Thoracic aorta (tissue), 2 donors: Measurements from ENCODE around the gene LHPP. TPM values are rescaled to one million over a fixed set of nuclear protein-coding genes. Genes with fewer than 3 reads are reported as not detected.

ENCODE experiments used
- ATAC-seq: fragments of 150-250 bp; one replicate; pipeline ENCODE4 v1.8.0; 2017; ENCODE audit warnings: low read depth; ENCODE audit not compliant: insufficient number of reproducible peaks, low FRiP score
- DNase-seq: peaks from one replicate; pipeline ENCODE4 v3.0.0-alpha.2; 2020; ENCODE audit warnings: low spot score
- H3K27ac ChIP-seq, 2 donors: fragments of 200-600 bp; sonication (generic); 1 replicate in 1 of 2; 2 replicates in 1 of 2; pipeline ENCODE4 v1.5.1; 2016; ENCODE audit warnings: mild to moderate bottlenecking in 2 of 2, moderate library complexity in 2 of 2
- H3K27me3 ChIP-seq: fragments of 200-600 bp; sonication (generic); replicated peaks from 2 replicates; pipeline ENCODE4 v1.6.0; 2016; ENCODE audit warnings: mild to moderate bottlenecking; ENCODE audit not compliant: insufficient read depth
- H3K36me3 ChIP-seq: fragments of 200-600 bp; sonication (generic); one replicate; pipeline ENCODE4 v1.5.1; 2016
- H3K4me1 ChIP-seq, 2 donors: fragments of 200-600 bp; sonication (generic); 1 replicate in 1 of 2; 2 replicates in 1 of 2; pipeline versions ENCODE4 v1.5.1 to v1.6.0; 2016; ENCODE audit warnings: low read depth in 2 of 2, mild to moderate bottlenecking in 1 of 2; ENCODE audit not compliant: control insufficient read depth in 1 of 2
- H3K4me3 ChIP-seq: fragments of 200-600 bp; sonication (generic); 2 replicates; pipeline ENCODE4 v1.5.1; 2016; ENCODE audit warnings: mild to moderate bottlenecking
- H3K9me3 ChIP-seq: fragments of 200-600 bp; sonication (generic); 2 replicates; pipeline ENCODE4 v1.5.1; 2016
- CTCF ChIP-seq: fragments of 200-600 bp; sonication (generic); IDR thresholded peaks from one replicate; pipeline ENCODE4 v1.5.1; 2019; ENCODE audit warnings: antibody characterized with exemption
- total RNA-seq, 2 donors: library from RNA; depleted of rRNA; stranded (reverse); fragments of >200 nt; gene quantifications; one replicate each; pipeline versions ENCODE4 v1.1.0 to v1.2.3, GENCODE V29; 2016

Gene LHPP
- total RNA-seq, 2 donors from 2014 or later: 7.2 to 24.1 TPM

GRCh38 chr10:124453960-124454610, 7.5 kb upstream of the LHPP start:
- DNase-seq (no peak), ATAC-seq (no peak)
- peaks cover 8 to 12% of the 10 kb centered on the region in 2 donors for H3K4me1 ChIP-seq
- no peaks in the 10 kb centered on the region for H3K36me3 ChIP-seq
- no peak overlapping the region for H3K4me3 ChIP-seq
- H3K27me3 ChIP-seq: no peaks in the 10 kb centered on the region
- no peak for TF ChIP-seq CTCF
- no peak overlapping the region for H3K27ac ChIP-seq
- H3K9me3 ChIP-seq: no peaks in the 10 kb centered on the region

GRCh38 chr10:124455441-124455840, 6.2 kb upstream of the LHPP start:
- no peak for TF ChIP-seq CTCF
- no peak for ATAC-seq
- no peak for DNase-seq

GRCh38 chr10:124458473-124458872, 3.1 kb upstream of the LHPP start:
- Histone ChIP-seq H3K36me3 (no peaks in the 10 kb centered on the region), H3K27me3 (no peaks in the 10 kb centered on the region), H3K27ac (no peak overlapping the region), H3K9me3 (no peaks in the 10 kb centered on the region), H3K4me1 (peaks cover 0 to 4% of the 10 kb centered on the region in 2 donors), H3K4me3 (no peak overlapping the region)
- DNase-seq (no peak), ATAC-seq (no peak)
- TF ChIP-seq CTCF: no peak

More at GRCh38 chr10:124455441-124455840, 6.2 kb upstream of the LHPP start:
- H3K4me3 ChIP-seq: no peak overlapping the region
- no peaks in the 10 kb centered on the region for H3K9me3 ChIP-seq
- H3K4me1 ChIP-seq: no peaks in the 10 kb centered on the region
- H3K27me3 ChIP-seq: no peaks in the 10 kb centered on the region
- no peaks in the 10 kb centered on the region for H3K36me3 ChIP-seq
- H3K27ac ChIP-seq: no peak overlapping the region

GRCh38 chr10:124458889-124459288, 2.7 kb upstream of the LHPP start:
- Histone ChIP-seq H3K27me3 (no peaks in the 10 kb centered on the region), H3K36me3 (no peaks in the 10 kb centered on the region), H3K27ac (no peak overlapping the region), H3K9me3 (no peaks in the 10 kb centered on the region), H3K4me1 (peaks cover 0 to 4% of the 10 kb centered on the region in 2 donors), H3K4me3 (no peak overlapping the region)
- DNase-seq (no peak), ATAC-seq (no peak)
- no peak for TF ChIP-seq CTCF

GRCh38 chr10:124459395-124459794, 2.2 kb upstream of the LHPP start:
- H3K9me3 ChIP-seq: no peaks in the 10 kb centered on the region
- TF ChIP-seq CTCF: no peak
- ATAC-seq (no peak), DNase-seq (no peak)
- no peaks in the 10 kb centered on the region for H3K27me3 ChIP-seq
- H3K36me3 ChIP-seq: no peaks in the 10 kb centered on the region
- H3K27ac ChIP-seq: no peak overlapping the region
- peaks cover 0 to 4% of the 10 kb centered on the region in 2 donors for H3K4me1 ChIP-seq
- no peak overlapping the region for H3K4me3 ChIP-seq
